GM12874 (cell line): ENCODE data around the gene ISX.

Source experiments
- CTCF ChIP-seq: IDR thresholded peaks from 2 replicates; pipeline ENCODE4 v1.5.1; 2011; ENCODE audit warnings: low read depth, mild to moderate bottlenecking, control low read depth, low read length, moderate library complexity; ENCODE audit not compliant: insufficient read depth

Gene ISX

DNA sequence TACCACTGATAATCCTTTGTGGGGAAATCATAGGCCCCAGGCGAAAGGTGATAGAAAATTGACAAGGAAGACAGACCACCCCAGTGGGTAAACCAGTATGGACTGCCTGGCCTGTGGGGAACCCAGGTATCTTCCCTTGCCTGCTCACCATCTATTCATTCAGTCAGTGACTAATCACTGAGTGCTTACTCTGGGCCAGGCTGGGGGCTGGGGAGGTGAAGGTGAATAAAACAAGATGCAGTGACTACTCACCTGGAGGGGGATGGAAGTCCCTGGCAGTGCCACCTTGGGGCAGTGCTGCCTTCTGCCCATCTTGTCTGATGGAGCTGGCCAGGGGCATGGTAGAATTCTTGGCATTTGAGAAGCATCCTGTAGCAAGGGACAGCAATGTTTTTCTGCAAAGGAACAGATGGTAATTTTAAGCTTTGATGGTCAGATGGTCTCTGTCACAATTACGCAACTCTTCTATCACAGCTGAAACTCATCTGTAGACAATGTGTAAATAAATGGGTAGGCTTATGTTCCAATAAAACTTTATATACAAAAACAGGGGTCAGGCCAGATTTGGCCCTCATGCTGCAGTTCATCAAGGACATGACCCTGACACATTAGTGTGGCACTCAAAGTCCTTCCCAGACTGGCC lies 4.6 kb downstream of the ISX start:
- no peak for TF ChIP-seq CTCF

GRCh38 chr22:35071784-35072183 lies 5.8 kb downstream of the ISX start:
- no peak for TF ChIP-seq CTCF

DNA sequence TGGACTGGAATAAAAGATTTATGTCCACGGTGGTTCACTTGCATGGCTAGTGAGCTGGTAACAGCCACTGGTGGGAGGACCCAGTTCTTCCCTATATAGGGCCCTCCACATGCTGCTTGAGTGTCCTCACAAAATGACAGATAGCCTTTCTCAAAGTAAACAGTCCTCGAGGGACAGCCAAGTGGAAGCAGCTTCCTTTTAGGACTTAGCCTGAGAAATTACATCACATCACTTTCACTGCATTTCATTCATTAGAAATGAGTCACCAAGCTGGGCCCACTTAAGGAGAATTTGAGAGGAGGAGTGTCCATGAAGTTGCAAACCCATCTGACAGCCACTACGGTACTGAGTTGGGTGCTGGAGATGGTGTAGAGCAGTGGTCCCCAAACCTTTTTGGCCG lies 7.0 kb downstream of the ISX start:
- no peak for TF ChIP-seq CTCF

DNA sequence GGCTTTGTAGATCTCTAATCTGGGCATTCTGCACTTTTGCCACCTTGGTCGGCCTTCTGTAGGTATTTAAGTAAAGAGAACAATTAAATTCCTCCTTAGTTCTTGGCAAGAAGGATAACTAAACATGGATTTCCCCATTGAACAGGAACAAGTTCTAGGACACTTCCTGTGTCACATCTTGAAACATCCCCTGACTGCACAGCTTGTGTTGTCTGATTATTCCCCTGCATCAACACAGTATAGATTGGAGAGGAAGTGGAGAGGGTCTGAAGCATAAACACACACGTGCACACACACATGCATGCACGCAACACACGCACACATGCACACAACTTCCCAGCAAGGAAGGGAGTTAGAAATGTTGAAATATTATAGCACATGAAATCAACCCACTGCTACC lies 8.6 kb downstream of the ISX start:
- TF ChIP-seq CTCF, result no peak

- no peak for TF ChIP-seq CTCF
Observed at GRCh38 chr22:35076630-35077029, 10.7 kb downstream of the ISX start.

GRCh38 chr22:35085621-35086020 lies 19.7 kb downstream of the ISX start:
- no peak for TF ChIP-seq CTCF

- no peak for TF ChIP-seq CTCF
Observed at GRCh38 chr22:35089139-35089538, 23.2 kb downstream of the ISX start.

DNA sequence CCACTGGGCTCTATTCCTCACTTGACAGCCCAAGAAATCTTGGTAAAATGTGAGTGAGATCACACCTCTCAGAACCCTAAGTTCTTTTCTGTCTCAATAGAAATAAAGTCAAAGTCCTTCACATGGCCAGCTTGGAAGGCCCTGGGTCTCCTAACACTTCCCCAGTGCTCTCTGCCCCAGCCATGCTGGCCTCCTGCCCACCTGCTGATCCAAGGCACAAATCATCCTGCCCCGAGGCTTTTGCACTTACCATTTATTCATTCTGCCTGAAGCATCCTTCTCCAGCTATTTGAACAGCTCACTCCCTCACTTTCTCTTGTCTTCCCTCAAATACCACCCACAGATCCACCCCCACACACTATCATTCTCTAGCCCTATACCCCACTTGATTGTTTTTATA lies 26.4 kb downstream of the ISX start:
- TF ChIP-seq CTCF, result no peak
